Measurements from ENCODE around the gene PPP2R5D. TPM values are rescaled to one million over a fixed set of nuclear protein-coding genes. Genes with fewer than 3 reads are reported as not detected.

Gene PPP2R5D
- total and polyA plus RNA-seq, 2 of the 8 experiments (the other 6 are each of a cell fraction or from before 2014, with no cell fraction given): 52.1 to 55.7 TPM

GRCh38 chr6:42942444-42942843, 41.9 kb upstream of the PPP2R5D start (continued):
- no peak for TF ChIP-seq GTF2F1 (IDR thresholded peaks at IDR 0.05; ENCODE audit: borderline replicate concordance, low read depth, low read length)
- no peak for TF ChIP-seq RNF2 (IDR thresholded peaks at IDR 0.05; ENCODE audit: borderline replicate concordance, low read depth, low read length, missing control alignments, poor library complexity, severe bottlenecking)
- no peak for TF ChIP-seq E2F6 (IDR thresholded peaks at IDR 0.05)
- no peak for TF ChIP-seq EGR1 (IDR thresholded peaks at IDR 0.05; ENCODE audit: borderline replicate concordance, low read depth, low read length)
- no peak for TF ChIP-seq SIN3A (conservative IDR thresholded peaks at IDR 0.05 in 1 of 2, IDR thresholded peaks at IDR 0.05 in 1 of 2; ENCODE audit: low read depth in 1 of 2, low read length in 2 of 2)
- no peak for TF ChIP-seq JUN (IDR thresholded peaks at IDR 0.05; ENCODE audit: low read depth, low read length)

Measured in H1 (cell line).